Keratinocyte (primary cell): ENCODE measurements around the gene KRTAP10-7.
"Not testable (repeated sequence)": the region's sequence is repeated elsewhere in the genome, so short reads cannot be mapped to it uniquely, and the experiment has no call there.

ENCODE experiments used
- CTCF ChIP-seq, 3 experiments: IDR thresholded peaks in 1 of 3; conservative IDR thresholded peaks in 1 of 3; optimal IDR thresholded peaks in 1 of 3; 2 replicates in 2 of 3; 3 replicates in 1 of 3; pipeline versions ENCODE3 to v1.5.1; 2011; ENCODE audit warnings: low read length in 3 of 3, mild to moderate bottlenecking in 3 of 3, moderate library complexity in 2 of 3, control low read depth in 1 of 3, inconsistent platforms in 1 of 3; ENCODE audit not compliant: insufficient read depth in 2 of 3; ENCODE audit errors: extremely low read depth in 1 of 3
- EZH2 ChIP-seq: IDR thresholded peaks from one replicate; pipeline ENCODE4 v1.6.1; 2012; ENCODE audit warnings: inconsistent platforms, mild to moderate bottlenecking, low read length, moderate library complexity

DNA sequence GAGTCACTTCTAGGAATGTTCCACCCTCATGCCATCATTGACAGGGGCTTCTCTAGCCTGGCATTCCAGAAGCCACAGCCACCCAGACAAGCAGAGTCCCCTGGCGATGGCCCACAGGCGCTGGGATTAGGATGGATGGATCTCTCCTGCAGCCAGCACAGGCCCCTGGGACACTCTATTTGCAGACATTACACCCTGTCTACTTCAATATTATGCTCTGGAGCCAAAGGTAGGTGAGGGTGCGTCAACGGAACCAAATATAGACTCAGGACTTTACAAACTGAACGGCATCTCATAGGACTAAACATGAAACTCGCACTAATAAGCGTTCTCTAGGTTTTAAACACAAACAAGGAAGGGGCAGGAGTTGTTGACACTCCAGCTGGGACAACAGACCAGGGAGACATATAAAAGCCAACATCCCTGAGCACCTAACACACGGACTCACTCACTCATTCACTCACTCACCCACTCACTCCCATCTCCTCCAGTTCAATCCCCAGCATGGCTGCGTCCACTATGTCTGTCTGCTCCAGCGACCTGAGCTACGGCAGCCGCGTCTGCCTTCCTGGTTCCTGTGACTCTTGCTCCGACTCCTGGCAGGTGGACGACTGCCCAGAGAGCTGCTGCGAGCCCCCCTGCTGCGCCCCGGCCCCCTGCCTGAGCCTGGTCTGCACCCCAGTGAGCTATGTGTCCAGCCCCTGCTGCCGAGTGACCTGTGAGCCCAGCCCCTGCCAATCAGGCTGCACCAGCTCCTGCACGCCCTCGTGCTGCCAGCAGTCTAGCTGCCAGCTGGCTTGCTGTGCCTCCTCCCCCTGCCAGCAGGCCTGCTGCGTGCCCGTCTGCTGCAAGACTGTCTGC lies at the start of gene KRTAP10-7:
- TF ChIP-seq CTCF (optimal IDR thresholded peaks at IDR 0.05 in 1 of 3, IDR thresholded peaks at IDR 0.05 in 1 of 3, conservative IDR thresholded peaks at IDR 0.05 in 1 of 3; ENCODE audit: extremely low read depth in 1 of 3, insufficient read depth in 2 of 3, low read length in 3 of 3); EZH2: not testable (repeated sequence)
